HepG2 (cell line): ENCODE data around the gene NCS1. TPM values are rescaled to one million over a fixed set of nuclear protein-coding genes. Genes with fewer than 3 reads are reported as not detected.

Experiments used
- BHLHE40 ChIP-seq: IDR thresholded peaks from 2 replicates; pipeline ENCODE4 v1.6.1; 2011; ENCODE audit warnings: low read length, improper control_type of control experiment
- GATAD1 ChIP-seq: IDR thresholded peaks from 2 replicates; pipeline ENCODE4 v1.6.1; 2016; ENCODE audit warnings: missing genetic modification reagents, missing compliant biosample characterization
- GTF2F1 ChIP-seq: fragments of 150-350 bp; IDR thresholded peaks from 2 replicates; pipeline ENCODE4 v1.6.1; 2014; ENCODE audit warnings: low read length
- IKZF5 ChIP-seq: IDR thresholded peaks from 2 replicates; pipeline ENCODE4 v1.6.1; 2018; ENCODE audit warnings: missing genetic modification reagents, mild to moderate bottlenecking, missing compliant biosample characterization
- KIAA2018 ChIP-seq: sonication (generic); formaldehyde crosslinking; IDR thresholded peaks from 2 replicates; pipeline ENCODE4 v1.5.0; 2020; ENCODE audit warnings: mild to moderate bottlenecking, missing genetic modification reagents, borderline replicate concordance
- PBX2 ChIP-seq: IDR thresholded peaks from 2 replicates; pipeline ENCODE4 v1.6.1; 2016; ENCODE audit warnings: control low read depth
- THYN1 ChIP-seq: sonication (generic); formaldehyde crosslinking; IDR thresholded peaks from 2 replicates; pipeline ENCODE4 v1.8.1; 2023; ENCODE audit warnings: low read depth, mild to moderate bottlenecking, moderate library complexity, missing genetic modification reagents, borderline replicate concordance
- ZMAT5 ChIP-seq: sonication (generic); formaldehyde crosslinking; IDR thresholded peaks from 2 replicates; pipeline ENCODE4 v1.5.0; 2020; ENCODE audit warnings: mild to moderate bottlenecking, low read depth, missing genetic modification reagents, borderline replicate concordance
- polyA plus RNA-seq, 8 experiments: library from polyadenylated mRNA; depleted of rRNA in 3 of 8; stranded (reverse) in 7 of 8; unstranded in 1 of 8; fragments of >200 nt; fragmentation: Illumina TruSeq in 4 of 8; extraction: Trizol in 4 of 8; gene quantifications; 2 replicates each; pipeline versions ENCODE4 v1.2.1 to v1.2.3, GENCODE V29; 2011 to 2016; ENCODE audit warnings: low read depth in 4 of 8, missing spikeins in 1 of 8, mixed read lengths in 1 of 8; ENCODE audit not compliant: insufficient read depth in 1 of 8
- total RNA-seq, 5 experiments: library from RNA; depleted of rRNA; stranded (reverse); fragments of >200 nt; fragmentation: Illumina TruSeq; extraction: Trizol; gene quantifications; 2 replicates each; pipeline ENCODE4 v1.2.3, GENCODE V29; 2016; ENCODE audit warnings: low read depth in 1 of 5

The NCS1 gene
- total and polyA plus RNA-seq, 2 of the 13 experiments (the other 11 are each of a cell fraction or from before 2014, with no cell fraction given) = 4.7 to 6.1 TPM

- TF ChIP-seq IKZF5 = no peak
- TF ChIP-seq KIAA2018 (CRISPR knock-in tag) = no peak
- no peak for TF ChIP-seq GTF2F1
- TF ChIP-seq ZMAT5 (CRISPR knock-in tag) = no peak
- TF ChIP-seq PBX2 = no peak
- no peak for TF ChIP-seq BHLHE40
- no peak for TF ChIP-seq THYN1 (CRISPR knock-in tag)
- TF ChIP-seq GATAD1 (CRISPR knock-in tag) = no peak
Measured at GRCh38 chr9:130150779-130151382, 21.3 kb upstream of the NCS1 start (continued).
